Hepatocyte (in vitro differentiated cells): ENCODE results near the gene MACROD2. TPM values are rescaled to one million over a fixed set of nuclear protein-coding genes. Genes with fewer than 3 reads are reported as not detected.

Experiments
- DNase-seq: peaks from one replicate; pipeline ENCODE4 v3.0.0-alpha.2; 2016; ENCODE audit warnings: low spot score
- H2AFZ ChIP-seq: fragments of 200-600 bp; sonication (generic); 2 replicates; pipeline ENCODE4 v1.6.0; 2016; ENCODE audit warnings: antibody characterized with exemption, mild to moderate bottlenecking
- H3K27ac ChIP-seq: fragments of 200-600 bp; sonication (generic); 2 replicates; pipeline ENCODE4 v1.5.1; 2016; ENCODE audit warnings: mild to moderate bottlenecking
- H3K27me3 ChIP-seq: fragments of 200-600 bp; sonication (generic); 2 replicates; pipeline ENCODE4 v1.6.1; 2016
- H3K36me3 ChIP-seq: fragments of 200-600 bp; sonication (generic); replicated peaks from 2 replicates; pipeline ENCODE4 v1.5.1; 2016; ENCODE audit warnings: low read depth; ENCODE audit not compliant: insufficient read depth
- H3K4me1 ChIP-seq: fragments of 200-600 bp; sonication (generic); 2 replicates; pipeline ENCODE4 v1.5.1; 2016; ENCODE audit warnings: mild to moderate bottlenecking, moderate library complexity; ENCODE audit not compliant: insufficient read depth
- H3K4me2 ChIP-seq: fragments of 200-600 bp; sonication (generic); 2 replicates; pipeline ENCODE4 v1.6.0; 2016
- H3K4me3 ChIP-seq: fragments of 200-600 bp; sonication (generic); 2 replicates; pipeline ENCODE4 v1.5.1; 2016; ENCODE audit warnings: mild to moderate bottlenecking
- H3K79me2 ChIP-seq: fragments of 200-600 bp; sonication (generic); 2 replicates; pipeline ENCODE4 v1.6.0; 2017; ENCODE audit warnings: mild to moderate bottlenecking
- H3K9me2 ChIP-seq: fragments of 200-600 bp; sonication (generic); replicated peaks from 2 replicates; pipeline ENCODE4 v1.6.0; 2017; ENCODE audit warnings: mild to moderate bottlenecking; ENCODE audit not compliant: insufficient read depth
- H3K9me3 ChIP-seq: fragments of 200-600 bp; sonication (generic); 2 replicates; pipeline ENCODE4 v1.5.1; 2016; ENCODE audit warnings: low read depth, mild to moderate bottlenecking
- H4K20me1 ChIP-seq: fragments of 200-600 bp; sonication (generic); 2 replicates; pipeline ENCODE4 v1.6.0; 2016; ENCODE audit warnings: mild to moderate bottlenecking; ENCODE audit not compliant: insufficient read depth, poor library complexity, severe bottlenecking
- EZH2 ChIP-seq: fragments of 200-600 bp; sonication (generic); IDR thresholded peaks from 2 replicates; pipeline ENCODE4 v1.6.1; 2016; ENCODE audit warnings: antibody characterized with exemption, mild to moderate bottlenecking, borderline replicate concordance
- EZH2phosphoT487 ChIP-seq: fragments of 200-600 bp; sonication (generic); IDR thresholded peaks from one replicate; pipeline ENCODE4 v1.6.1; 2018; ENCODE audit warnings: antibody characterized with exemption, mild to moderate bottlenecking, low read depth, moderate library complexity; ENCODE audit not compliant: unreplicated experiment, severe bottlenecking
- WGBS: methylation state at CpG from one replicate; pipeline ENCODE4 v1.1.6; 2016; ENCODE audit warnings: low lambda C conversion rate; ENCODE audit errors: missing lambda C conversion rate; 5-methylcytosine and 5-hydroxymethylcytosine counted together
- polyA plus RNA-seq: library from polyadenylated mRNA; unstranded; fragments of >200 nt; fragmentation: Nextera tagmentation; extraction: Ambion mirVana; gene quantifications from 2 replicates; pipeline ENCODE4 v1.2.1, GENCODE V29; 2016
- total RNA-seq: library from RNA; depleted of rRNA; stranded (reverse); fragments of >200 nt; gene quantifications from 2 replicates; pipeline ENCODE4 v1.2.3, GENCODE V29; 2014
- TF ChIP-seq, protein P1 (sequence below): fragments of 200-600 bp; sonication (generic); IDR thresholded peaks from 2 replicates; pipeline ENCODE4 v1.5.1; 2016; ENCODE audit warnings: antibody characterized with exemption, mild to moderate bottlenecking; ENCODE audit not compliant: poor library complexity

The MACROD2 gene
- total and polyA plus RNA-seq, 2 experiments from 2014 or later = 2.4 to 3.1 TPM

DNA sequence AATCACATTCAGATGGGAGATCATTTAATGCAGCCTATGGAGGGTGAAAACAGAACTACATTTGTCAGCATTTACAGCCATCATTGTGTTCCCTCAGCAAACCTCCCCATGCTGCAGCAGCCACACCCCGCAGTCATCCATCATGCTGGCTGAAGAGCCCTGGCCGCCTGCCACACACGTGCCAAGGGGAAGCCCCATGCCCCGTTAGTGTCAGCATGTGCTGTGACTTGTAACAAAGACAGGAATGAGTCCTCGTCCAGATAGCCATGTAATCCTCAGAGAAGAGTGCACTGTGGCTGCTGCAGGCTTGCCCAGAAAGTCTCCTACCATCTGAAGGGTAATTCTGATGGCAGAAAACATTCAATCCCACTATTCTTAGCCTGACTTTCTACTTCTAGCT lies 1480.2 kb downstream of the MACROD2 start:
- Histone ChIP-seq H2AFZ (no peak overlapping the region), H3K4me1 (no peaks in the 10 kb centered on the region), H3K4me3 (no peak overlapping the region), H4K20me1 (no peaks in the 10 kb centered on the region), H3K9me2 (no peaks in the 10 kb centered on the region), H3K9me3 (no peaks in the 10 kb centered on the region), H3K36me3 (no peaks in the 10 kb centered on the region), H3K4me2 (no peak overlapping the region), H3K27ac (no peak overlapping the region), H3K27me3 (no peaks in the 10 kb centered on the region), H3K79me2 (no peaks in the 10 kb centered on the region)
- TF ChIP-seq, protein P1, sequence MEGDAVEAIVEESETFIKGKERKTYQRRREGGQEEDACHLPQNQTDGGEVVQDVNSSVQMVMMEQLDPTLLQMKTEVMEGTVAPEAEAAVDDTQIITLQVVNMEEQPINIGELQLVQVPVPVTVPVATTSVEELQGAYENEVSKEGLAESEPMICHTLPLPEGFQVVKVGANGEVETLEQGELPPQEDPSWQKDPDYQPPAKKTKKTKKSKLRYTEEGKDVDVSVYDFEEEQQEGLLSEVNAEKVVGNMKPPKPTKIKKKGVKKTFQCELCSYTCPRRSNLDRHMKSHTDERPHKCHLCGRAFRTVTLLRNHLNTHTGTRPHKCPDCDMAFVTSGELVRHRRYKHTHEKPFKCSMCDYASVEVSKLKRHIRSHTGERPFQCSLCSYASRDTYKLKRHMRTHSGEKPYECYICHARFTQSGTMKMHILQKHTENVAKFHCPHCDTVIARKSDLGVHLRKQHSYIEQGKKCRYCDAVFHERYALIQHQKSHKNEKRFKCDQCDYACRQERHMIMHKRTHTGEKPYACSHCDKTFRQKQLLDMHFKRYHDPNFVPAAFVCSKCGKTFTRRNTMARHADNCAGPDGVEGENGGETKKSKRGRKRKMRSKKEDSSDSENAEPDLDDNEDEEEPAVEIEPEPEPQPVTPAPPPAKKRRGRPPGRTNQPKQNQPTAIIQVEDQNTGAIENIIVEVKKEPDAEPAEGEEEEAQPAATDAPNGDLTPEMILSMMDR = no peak
- TF ChIP-seq EZH2 = no peak
- TF ChIP-seq EZH2phosphoT487 = no peak
- DNase-seq = no peak
- 45% methylated on average over 5 of the region's 5 CpGs for WGBS

DNA sequence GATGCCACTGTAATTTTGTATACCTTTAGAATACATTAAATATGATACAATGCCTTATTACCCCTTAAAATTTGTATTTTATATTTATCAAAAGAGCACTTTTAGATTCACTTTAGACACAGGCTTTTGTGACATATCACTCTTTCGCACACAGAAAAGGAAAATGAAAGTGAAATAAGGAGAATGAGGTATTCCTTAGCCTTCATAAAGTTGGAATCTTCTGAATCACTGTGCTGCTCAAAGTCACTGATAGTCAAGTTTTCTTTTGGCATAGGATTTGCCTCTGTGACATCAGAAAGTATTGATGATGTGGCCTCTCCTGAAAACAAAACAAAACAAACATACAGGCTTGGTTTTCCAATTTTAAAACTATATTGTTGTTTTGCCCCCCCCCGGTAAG lies 1480.9 kb downstream of the MACROD2 start:
- Histone ChIP-seq H3K4me3 (no peak overlapping the region), H2AFZ (no peak overlapping the region), H3K9me2 (no peaks in the 10 kb centered on the region), H3K27ac (no peak overlapping the region), H3K9me3 (no peaks in the 10 kb centered on the region), H3K36me3 (no peaks in the 10 kb centered on the region), H3K4me2 (no peak overlapping the region), H3K27me3 (no peaks in the 10 kb centered on the region), H4K20me1 (no peaks in the 10 kb centered on the region), H3K4me1 (no peaks in the 10 kb centered on the region), H3K79me2 (no peaks in the 10 kb centered on the region)
- TF ChIP-seq EZH2 (no peak), EZH2phosphoT487 (no peak)
- TF ChIP-seq, protein P1 = no peak
- 93% methylated on average over 2 of the region's 2 CpGs for WGBS
- no peak for DNase-seq

DNA sequence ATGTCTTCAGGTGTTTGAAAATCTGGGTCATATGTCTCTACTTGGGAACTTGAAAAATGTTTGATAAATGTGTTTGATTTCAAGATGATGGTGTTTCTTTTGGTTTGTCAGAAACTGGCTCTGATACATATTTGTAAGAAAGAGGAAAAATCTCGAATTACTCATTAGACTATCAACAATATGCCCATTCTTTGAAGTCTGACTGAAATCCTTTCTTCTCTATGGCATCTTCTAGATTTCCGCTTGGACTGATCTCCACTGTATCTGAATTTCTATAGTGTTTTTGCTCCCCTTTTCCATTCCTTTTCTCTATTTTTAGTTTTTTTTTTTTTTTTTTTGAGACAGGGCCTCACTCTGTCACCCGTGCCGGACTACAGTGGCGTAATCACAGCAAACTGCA lies 1481.5 kb downstream of the MACROD2 start:
- Histone ChIP-seq H3K27me3 (no peaks in the 10 kb centered on the region), H4K20me1 (no peaks in the 10 kb centered on the region), H3K79me2 (no peaks in the 10 kb centered on the region), H3K4me2 (no peak overlapping the region), H3K36me3 (no peaks in the 10 kb centered on the region), H3K27ac (no peak overlapping the region), H3K4me3 (no peak overlapping the region), H3K4me1 (no peaks in the 10 kb centered on the region), H3K9me2 (no peaks in the 10 kb centered on the region), H2AFZ (no peak overlapping the region), H3K9me3 (no peaks in the 10 kb centered on the region)
- no peak for DNase-seq
- TF ChIP-seq EZH2phosphoT487 = no peak
- no peak for TF ChIP-seq EZH2
- TF ChIP-seq, protein P1 = no peak
- 93% methylated on average over 5 of the region's 5 CpGs for WGBS

DNA sequence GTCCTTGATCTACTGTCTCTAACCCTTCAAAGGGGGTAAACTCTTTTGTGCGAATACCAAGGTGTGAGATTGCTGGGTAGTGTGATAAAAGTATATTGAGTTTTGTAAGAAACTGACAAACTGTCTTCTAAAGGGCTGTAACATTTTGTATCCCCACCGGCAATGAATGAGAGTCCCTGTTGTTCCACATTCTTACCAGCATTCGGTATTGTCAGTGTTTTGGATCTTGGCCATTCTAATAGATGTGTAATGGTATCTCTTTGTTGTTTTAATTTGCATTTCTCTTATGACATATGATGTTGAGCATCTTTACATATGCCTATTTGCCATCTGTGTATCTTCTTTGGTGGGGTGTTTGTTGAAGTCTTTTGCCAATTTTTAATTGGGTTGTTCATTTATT lies 1487.2 kb downstream of the MACROD2 start:
- no peaks in the 10 kb centered on the region for H3K4me1 ChIP-seq
- H3K36me3 ChIP-seq = no peaks in the 10 kb centered on the region
- TF ChIP-seq EZH2phosphoT487 (no peak), EZH2 (no peak)
- TF ChIP-seq, protein P1 = no peak
- H3K27ac ChIP-seq = no peak overlapping the region
- H3K4me2 ChIP-seq = no peak overlapping the region
- no peaks in the 10 kb centered on the region for H3K79me2 ChIP-seq
- no peaks in the 10 kb centered on the region for H4K20me1 ChIP-seq
- no peaks in the 10 kb centered on the region for H3K27me3 ChIP-seq
- no peak overlapping the region for H2AFZ ChIP-seq
- H3K9me3 ChIP-seq = no peaks in the 10 kb centered on the region
- 61% methylated on average over 3 of the region's 3 CpGs for WGBS
- H3K4me3 ChIP-seq = no peak overlapping the region
- no peak for DNase-seq
- H3K9me2 ChIP-seq = no peaks in the 10 kb centered on the region
